Measurements from ENCODE around the gene CDC45.
"Not testable (repeated sequence)": the region's sequence is repeated elsewhere in the genome, so short reads cannot be mapped to it uniquely, and the experiment has no call there.

Gene CDC45

GRCh38 chr22:19517919-19518611 is 38.3 kb downstream of the CDC45 start:
- DNase-seq = no peak

GRCh38 chr22:19518635-19519034 is 38.9 kb downstream of the CDC45 start:
- DNase-seq = no peak

GRCh38 chr22:19519041-19519926 is 39.6 kb downstream of the CDC45 start:
- DNase-seq = no peak

GRCh38 chr22:19520007-19520406 is 40.3 kb downstream of the CDC45 start:
- DNase-seq = no peak

- no peak for DNase-seq
These were observed 41.0 kb downstream of the CDC45 start for GRCh38 chr22:19520566-19521305.

GRCh38 chr22:19522190-19522880 is 42.6 kb downstream of the CDC45 start:
- no peak for DNase-seq

GRCh38 chr22:19522881-19523239 is 43.1 kb downstream of the CDC45 start:
- no peak for DNase-seq

GRCh38 chr22:19523240-19524169 is 43.8 kb downstream of the CDC45 start:
- DNase-seq = no peak

- no peak for DNase-seq
These were observed 44.7 kb downstream of the CDC45 start, which contains the start of gene CLDN5 for GRCh38 chr22:19524170-19525115. TSS of gene CLDN5 (minus strand) at chr22:19524410. CDS start at chr22:19524255, 155 bp downstream.

- no peak for DNase-seq
These were observed 45.5 kb downstream of the CDC45 start for GRCh38 chr22:19525116-19525660.

- DNase-seq = no peak
These were observed 45.9 kb downstream of the CDC45 start for GRCh38 chr22:19525666-19526065.

GRCh38 chr22:19526076-19526701 is 46.5 kb downstream of the CDC45 start:
- no peak for DNase-seq

GRCh38 chr22:19526702-19527111 is 47.0 kb downstream of the CDC45 start:
- no peak for DNase-seq

GRCh38 chr22:19527321-19527721 is 47.6 kb downstream of the CDC45 start:
- no peak for DNase-seq

- no peak for DNase-seq
These were observed 48.2 kb downstream of the CDC45 start for GRCh38 chr22:19527861-19528417.

GRCh38 chr22:19529811-19530210 is 50.1 kb downstream of the CDC45 start:
- no peak for DNase-seq

- DNase-seq = no peak
These were observed 51.0 kb downstream of the CDC45 start for GRCh38 chr22:19530751-19531150.

- not testable (repeated sequence) for DNase-seq
These were observed 51.6 kb downstream of the CDC45 start for GRCh38 chr22:19531327-19531726.

GRCh38 chr22:19533049-19533626 is 53.4 kb downstream of the CDC45 start:
- no peak for DNase-seq

Measured in NCI-H1436 treated with DMSO at 0.1 percent for 48 hours (cell line).